ENCODE data around the gene WWC2. TPM values are rescaled to one million over a fixed set of nuclear protein-coding genes. Genes with fewer than 3 reads are reported as not detected.

WWC2 gene
- total RNA-seq, 1 donor from 2014 or later: 109 TPM

DNA sequence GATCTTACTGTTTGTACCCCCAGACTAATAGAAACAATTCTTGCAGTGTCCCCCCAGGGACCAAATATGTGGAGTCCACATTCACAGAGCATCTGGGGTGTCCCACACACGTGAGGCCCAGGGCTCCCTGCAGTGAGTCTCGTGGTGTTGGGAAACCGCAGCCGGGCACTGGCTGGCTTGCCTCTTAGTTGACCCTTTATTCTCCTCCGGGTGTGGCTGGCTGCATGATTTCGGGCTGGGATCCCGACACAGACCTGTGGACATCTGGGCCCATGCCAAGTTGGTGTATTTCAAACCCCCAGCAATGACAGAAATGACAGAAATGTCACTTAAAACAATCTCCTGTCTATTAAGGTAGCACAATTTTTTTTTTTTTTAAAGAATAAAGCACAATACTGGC lies 238.8 kb downstream of the WWC2 start:
- Histone ChIP-seq H3K9me3 (no peaks in the 10 kb centered on the region), H3K27me3 (ENCODE audit: low read depth) (no peaks in the 10 kb centered on the region), H3K36me3 (no peaks in the 10 kb centered on the region), H3K27ac (no peak overlapping the region), H3K4me3 (no peak overlapping the region), H3K4me1 (peaks cover 4% of the 10 kb centered on the region)
- ATAC-seq (no peak), DNase-seq (no peak)
- no peak for TF ChIP-seq CTCF (IDR thresholded peaks at IDR 0.05)
- intact Hi-C loops (cut with DNase I): no loop called here

DNA sequence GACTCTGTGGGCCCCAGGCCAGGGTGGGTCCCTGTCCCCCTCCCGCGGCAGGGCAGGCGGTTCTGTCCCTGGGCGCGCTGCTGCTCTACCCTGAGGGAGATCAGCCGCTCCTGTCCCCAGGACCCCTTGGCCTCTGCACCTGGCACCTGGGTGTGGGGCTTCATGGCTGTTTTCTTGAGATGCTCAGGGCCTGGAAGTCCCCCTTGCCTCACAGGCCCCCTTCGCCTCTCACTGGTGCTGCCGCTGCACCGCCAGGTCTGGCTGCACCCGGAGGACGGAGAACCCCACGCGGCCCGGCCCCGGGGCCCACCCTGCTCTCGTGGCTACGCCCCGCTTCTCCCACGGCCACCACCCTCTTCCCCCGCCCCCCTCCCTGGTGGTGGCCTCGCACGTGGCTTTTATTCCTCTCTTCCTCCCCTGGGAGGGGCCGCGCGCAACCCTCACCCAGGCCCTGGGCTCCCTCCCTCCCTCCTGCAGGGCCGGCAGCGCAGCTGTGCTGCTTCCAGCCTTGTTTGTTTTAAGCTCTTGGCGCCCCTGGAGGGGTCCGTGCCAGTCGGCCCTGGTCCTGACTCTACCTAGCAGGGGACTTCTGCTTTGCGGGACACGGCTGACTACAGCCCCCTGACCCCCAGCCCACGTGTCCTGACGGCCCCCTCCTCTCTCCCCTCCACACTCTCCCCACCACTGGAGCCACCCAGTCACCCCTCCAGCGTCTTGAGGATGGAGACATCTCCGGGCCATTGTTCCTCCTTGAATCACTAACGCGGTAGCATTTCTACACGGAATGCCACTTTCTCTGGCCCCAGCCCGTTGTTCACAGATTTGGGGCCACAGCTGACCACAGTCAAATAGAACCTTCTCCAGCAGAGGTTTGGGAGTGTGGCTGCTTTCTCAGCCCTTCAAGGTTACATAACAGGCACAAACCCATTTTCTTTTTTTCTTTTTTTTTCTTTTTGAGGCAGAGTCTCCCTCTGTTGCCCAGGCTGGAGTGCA lies 243.8 kb downstream of the WWC2 start:
- peaks cover 11% of the 10 kb centered on the region for H3K27me3 ChIP-seq (ENCODE audit: low read depth)
- no peak for DNase-seq
- ATAC-seq: peak; percentile 23 to 55
- H3K36me3 ChIP-seq: no peaks in the 10 kb centered on the region
- H3K27ac ChIP-seq: no peak overlapping the region
- peaks cover 6% of the 10 kb centered on the region for H3K4me1 ChIP-seq
- no peak overlapping the region for H3K4me3 ChIP-seq
- H3K9me3 ChIP-seq: no peaks in the 10 kb centered on the region
- intact Hi-C loops (cut with DNase I): no loop called here
- TF ChIP-seq CTCF (IDR thresholded peaks at IDR 0.05): no peak

DNA sequence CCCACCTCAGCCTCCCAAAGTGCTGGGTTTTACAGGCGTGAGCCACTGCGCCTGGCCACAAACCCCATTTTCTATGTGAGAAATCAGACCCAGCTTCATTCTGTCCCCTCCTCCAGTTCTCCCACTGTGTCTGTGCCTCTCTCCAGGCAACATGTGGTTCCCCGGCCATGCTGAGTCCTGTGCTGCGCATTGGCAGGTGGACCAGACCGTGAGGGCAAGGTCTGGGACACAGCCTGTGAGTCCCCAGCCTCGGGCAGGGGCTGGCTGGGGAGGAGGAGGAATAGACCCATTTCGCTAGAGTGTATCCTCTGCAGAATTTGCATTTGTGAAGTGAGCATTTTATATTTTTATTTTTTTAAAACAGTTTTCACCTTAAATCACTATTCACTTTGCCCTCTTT lies 244.7 kb downstream of the WWC2 start:
- ATAC-seq (no peak), DNase-seq (no peak)
- no peak overlapping the region for H3K27ac ChIP-seq
- intact Hi-C loops (cut with DNase I): no loop called here
- H3K4me1 ChIP-seq: peaks cover 6% of the 10 kb centered on the region
- H3K36me3 ChIP-seq: no peaks in the 10 kb centered on the region
- peaks cover 11% of the 10 kb centered on the region for H3K27me3 ChIP-seq (ENCODE audit: low read depth)
- H3K9me3 ChIP-seq: no peaks in the 10 kb centered on the region
- no peak overlapping the region for H3K4me3 ChIP-seq
- TF ChIP-seq CTCF (IDR thresholded peaks at IDR 0.05): no peak

DNA sequence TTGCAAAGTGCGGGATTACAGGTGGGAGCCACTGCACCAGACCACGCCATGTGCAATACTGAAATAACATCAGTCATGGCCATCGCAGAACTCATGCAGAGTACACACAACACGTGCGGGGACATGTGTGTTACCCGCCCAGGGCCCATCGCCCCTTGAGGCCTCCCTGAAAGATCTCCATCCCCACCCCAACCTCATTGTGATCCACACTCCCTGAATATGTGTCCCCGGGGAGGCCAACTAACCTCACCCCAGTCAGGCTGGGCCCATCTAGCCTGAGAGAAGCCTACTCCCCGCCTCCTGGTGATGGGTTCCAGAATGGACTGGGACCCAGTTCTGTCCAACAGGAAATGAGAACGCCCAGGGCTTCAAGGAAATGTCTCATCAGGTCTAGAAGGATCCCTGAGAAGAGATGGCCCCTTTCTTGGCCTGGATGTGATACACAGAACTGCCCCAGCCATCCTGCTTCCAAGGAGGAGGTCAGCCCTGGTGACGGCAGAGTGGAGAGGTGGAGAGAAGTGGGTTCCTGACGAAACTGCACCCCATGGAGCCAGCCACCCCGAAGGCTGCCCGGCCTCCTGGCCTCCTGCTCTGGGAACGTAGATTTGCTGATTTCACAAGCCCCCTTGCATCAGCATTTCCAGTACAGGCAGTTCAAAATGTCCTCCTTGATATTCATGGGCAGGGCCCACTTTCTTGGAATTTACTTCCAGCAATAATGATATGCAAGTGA lies 245.6 kb downstream of the WWC2 start:
- H3K27ac ChIP-seq: no peak overlapping the region
- ATAC-seq (no peak), DNase-seq (no peak)
- peaks cover 11% of the 10 kb centered on the region for H3K27me3 ChIP-seq (ENCODE audit: low read depth)
- no peak for TF ChIP-seq CTCF (IDR thresholded peaks at IDR 0.05)
- no peaks in the 10 kb centered on the region for H3K36me3 ChIP-seq
- no peaks in the 10 kb centered on the region for H3K9me3 ChIP-seq
- intact Hi-C loops (cut with DNase I): no loop called here
- H3K4me3 ChIP-seq: no peak overlapping the region
- H3K4me1 ChIP-seq: peaks cover 6% of the 10 kb centered on the region

GRCh38 chr4:183345261-183345660 lies 246.2 kb downstream of the WWC2 start:
- H3K4me3 ChIP-seq: no peak overlapping the region
- H3K27ac ChIP-seq: no peak overlapping the region
- peaks cover 6% of the 10 kb centered on the region for H3K4me1 ChIP-seq
- H3K9me3 ChIP-seq: no peaks in the 10 kb centered on the region
- peaks cover 11% of the 10 kb centered on the region for H3K27me3 ChIP-seq (ENCODE audit: low read depth)
- H3K36me3 ChIP-seq: no peaks in the 10 kb centered on the region
- intact Hi-C loops (cut with DNase I): no loop called here
- no peak for DNase-seq
- no peak for TF ChIP-seq CTCF (IDR thresholded peaks at IDR 0.05)
- ATAC-seq: no peak

All from lower lobe of right lung (tissue), 2 donors.